ENCODE measurements around the gene C12orf60.

C12orf60 gene

DNA sequence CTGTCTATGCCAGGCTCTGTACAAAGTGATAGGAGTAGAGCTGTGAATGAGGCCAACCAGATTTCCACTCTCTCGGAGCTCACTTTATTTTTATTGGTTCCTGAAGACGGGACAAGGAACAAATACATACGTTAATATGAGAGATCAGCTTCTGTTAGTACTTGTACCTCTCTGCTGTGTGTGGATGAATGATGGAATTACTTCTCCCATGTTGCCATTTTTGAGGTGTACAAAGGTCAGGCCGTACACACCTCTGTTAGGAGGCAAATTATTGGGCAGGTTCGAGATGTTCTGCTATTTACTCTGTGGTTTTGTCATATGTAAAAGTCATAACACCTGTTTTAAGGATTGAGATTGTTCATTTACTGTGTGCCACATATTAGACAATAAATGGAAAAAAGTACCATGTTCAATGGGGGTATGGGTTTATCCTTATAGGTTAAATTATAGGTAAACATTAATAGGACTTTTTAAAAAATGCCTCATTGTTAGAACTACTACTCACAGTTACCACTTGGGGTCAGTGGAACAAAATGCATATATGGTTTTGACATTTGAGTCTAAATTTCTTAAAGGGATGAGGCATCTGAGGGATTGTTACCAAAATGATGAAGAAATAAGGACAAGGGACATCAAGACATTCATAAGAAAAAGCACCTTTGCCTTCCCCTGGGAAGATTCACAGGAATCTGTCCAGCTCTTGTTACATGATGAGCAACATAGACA is 27.1 kb upstream of the C12orf60 start:
- DNase-seq (ENCODE audit: low read depth) = no peak

DNA sequence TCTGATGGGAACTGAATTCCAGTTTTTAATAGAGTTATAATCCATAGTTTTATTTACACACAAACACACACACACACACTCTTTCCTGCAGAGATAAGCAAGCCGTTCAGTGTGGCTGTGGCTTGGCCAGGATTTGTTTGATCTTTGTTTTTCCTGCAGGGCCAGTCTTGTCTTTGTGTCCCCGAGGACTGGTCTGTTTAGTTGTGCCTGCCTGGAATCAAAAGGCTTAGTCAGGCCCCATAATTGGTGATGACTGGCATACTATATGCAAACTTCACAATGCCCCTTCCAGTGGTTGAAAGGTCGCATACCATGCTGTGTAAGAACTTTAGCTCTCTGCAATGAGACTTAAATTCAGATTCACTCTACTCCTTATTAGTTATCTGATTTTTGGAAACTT is 26.2 kb upstream of the C12orf60 start:
- no peak for DNase-seq (ENCODE audit: low read depth)

DNA sequence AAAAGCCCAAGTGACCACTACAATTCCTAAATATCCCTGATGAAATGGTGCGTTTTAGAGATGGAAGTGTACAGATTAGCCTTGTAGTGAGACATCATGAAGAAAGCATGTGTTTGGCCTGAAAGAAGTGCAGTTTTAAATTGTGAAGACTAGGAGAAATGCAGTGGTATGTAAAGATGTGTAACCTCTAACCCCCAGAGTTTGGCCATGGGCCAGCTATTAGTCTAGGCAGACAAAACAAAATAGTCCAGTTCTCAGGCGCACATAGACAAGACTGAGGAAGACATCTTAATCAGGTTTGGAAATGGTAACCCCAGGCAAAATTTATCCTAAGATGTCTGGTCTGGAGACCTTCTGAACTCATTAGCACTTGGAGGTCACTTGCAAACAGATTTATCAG is 23.6 kb upstream of the C12orf60 start:
- no peak for DNase-seq (ENCODE audit: low read depth)

DNA sequence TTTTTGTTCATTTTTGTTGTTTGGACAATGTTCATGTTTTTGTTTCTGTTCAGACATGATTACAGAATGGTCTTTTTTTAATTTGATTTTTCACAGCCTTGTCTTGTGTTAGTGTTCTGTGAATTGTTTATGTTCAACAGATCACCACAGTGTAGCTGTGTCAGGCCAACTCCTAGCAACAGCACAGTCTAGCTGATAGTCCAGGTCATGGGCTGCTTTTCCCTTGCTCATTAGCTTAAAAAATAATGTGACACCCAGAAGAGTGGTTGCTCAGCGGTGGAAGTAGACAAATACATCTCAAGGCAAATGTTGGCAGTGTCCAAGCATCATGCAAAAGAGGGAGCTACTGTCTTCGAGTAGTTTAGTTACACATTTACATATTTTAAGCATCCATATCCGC is 22.6 kb upstream of the C12orf60 start:
- no peak for DNase-seq (ENCODE audit: low read depth)

DNA sequence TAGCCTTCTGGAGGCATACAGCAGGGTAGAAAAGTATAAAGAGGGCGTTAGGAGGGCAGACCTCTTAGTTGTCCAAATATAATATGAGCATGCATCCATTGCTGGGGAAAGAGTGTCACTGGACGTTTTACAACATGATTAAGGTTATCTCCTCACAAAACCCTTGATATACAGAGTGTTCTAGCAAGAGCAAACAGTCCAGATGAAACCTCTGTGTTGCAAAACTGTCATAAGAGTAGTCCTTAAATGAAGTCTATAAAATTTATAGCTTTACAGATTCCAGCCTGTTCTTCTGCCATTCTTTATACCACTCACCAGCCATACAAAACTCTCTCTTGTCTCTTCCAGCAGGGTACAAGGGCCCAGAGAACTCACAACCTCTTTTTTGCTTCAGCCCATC is 21.9 kb upstream of the C12orf60 start:
- DNase-seq (ENCODE audit: low read depth) = no peak

DNA sequence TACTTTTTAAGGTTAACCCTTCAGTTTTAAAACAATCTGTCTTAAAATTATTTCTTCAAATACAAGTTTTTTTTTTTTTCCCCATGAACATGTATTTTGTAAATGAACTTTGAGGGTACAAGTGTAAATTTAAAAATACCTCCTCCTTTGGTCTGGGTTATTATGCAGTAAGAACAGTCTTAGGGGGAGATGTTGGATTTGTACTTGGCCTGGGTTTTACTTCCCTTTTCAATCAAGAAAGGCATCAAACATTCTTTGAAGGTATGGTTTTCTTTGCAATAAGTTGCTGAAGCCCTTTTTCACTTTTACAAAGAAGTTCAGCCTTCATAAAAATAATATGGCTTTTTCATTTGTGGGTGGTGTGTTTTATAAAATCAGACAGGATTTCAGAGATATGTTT is 20.7 kb upstream of the C12orf60 start:
- no peak for DNase-seq (ENCODE audit: low read depth)

DNA sequence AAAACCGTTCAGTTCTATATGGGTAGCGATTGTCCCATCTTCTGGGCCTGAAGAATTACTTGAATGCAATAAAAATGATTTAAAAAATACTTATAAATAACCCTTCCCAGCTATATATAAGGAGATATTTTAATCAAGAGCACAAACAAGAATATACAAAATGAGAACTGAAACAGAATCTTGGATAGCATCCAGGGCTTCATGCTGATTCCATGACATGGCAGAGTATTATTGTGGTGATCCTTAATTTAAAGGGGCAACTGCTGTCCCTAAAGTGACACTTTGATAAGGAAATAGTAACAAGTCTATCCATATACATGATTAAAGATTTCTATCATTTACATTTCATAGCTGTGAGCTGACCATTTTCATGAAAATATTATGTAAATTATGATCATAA is 19.0 kb upstream of the C12orf60 start:
- no peak for DNase-seq (ENCODE audit: low read depth)

DNA sequence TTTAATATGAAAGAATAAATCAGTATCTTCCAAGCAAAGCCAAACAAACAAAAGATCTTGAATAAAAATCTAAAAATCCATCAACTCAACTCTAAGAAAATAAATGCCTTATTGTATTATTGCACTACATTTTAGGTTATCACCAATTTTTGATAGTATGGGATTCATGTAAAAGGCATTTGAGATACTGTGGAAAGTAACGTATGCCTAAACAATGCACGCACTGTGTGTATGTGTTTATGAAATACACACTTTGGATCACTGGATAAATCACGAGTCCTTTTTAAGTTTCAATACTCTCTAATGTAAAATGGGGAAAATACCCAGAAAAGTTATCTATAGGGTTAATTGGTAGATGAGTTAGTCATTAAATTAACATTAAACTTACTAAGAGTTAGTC is 17.9 kb upstream of the C12orf60 start:
- no peak for DNase-seq (ENCODE audit: low read depth)

DNA sequence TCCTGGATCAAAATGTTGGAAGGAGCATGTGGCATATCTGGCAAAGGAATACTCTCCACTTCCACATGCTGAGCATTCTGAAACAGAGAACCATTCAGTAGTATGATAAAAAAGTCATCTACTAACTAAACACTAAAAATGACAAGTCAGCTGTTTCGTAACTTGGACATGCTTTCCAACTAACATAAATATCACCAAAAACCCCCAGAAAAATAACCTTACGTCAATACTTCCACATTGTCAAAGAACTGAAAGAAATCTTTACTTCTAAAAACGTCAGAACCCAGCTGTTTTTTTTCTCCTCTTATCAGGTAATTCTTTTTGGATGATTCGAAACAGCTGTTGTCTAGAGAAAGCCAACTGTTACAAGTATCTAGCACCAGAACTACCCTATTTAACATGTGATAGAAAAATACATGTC is 8.4 kb upstream of the C12orf60 start:
- DNase-seq (ENCODE audit: low read depth) = no peak

DNA sequence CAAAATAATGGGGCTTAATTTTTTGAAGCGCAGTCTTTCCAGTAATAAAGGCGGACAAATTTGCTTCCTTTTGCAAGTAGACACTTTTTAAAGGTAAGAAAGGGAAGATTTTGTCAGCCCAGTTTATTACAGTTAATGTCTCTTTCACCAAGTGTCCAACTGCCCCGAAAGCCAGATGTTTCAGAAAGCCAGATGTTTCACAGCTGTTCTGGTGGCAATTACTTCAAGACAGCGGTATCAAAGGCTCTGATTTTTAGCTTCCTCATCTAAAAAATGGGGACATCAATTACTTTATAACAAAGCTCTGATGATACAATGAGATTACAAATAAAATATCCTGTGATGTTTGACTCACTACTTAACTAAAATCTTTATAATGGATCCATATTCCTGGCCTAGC is 1.2 kb upstream of the C12orf60 start:
- DNase-seq (ENCODE audit: low read depth) = no peak

DNA sequence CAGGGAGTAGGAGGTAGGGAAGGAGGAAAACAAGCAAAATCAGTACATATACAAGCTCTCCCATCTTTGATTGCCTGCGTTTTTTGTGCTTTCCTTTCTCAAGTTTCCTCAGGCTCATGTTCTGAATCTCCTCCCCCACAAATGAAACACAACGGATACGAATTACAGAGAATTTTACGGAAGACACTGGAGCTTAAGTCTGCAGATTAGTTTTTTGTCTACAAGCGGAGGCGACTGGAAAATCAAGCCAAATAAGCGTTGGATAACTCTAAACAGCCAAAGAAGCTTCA is 804 bp upstream of the C12orf60 start:
- DNase-seq (ENCODE audit: low read depth) = no peak

DNA sequence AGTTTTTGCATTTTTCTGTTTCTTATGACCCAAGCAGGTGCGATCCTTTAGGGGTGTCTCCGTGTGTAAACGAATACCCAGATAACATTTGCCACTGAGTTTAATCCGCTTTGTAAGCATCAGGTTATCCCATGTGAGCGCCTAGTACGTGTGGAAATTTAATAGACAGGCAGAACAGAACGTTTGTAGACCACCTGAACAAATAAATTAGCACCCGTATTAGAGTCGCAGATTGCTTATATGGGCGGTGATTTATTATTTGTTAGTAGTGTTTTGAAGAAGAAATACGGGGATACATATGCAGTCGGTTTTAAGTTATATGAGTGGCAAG is 325 bp downstream of the C12orf60 start:
- DNase-seq (ENCODE audit: low read depth) = no peak

DNA sequence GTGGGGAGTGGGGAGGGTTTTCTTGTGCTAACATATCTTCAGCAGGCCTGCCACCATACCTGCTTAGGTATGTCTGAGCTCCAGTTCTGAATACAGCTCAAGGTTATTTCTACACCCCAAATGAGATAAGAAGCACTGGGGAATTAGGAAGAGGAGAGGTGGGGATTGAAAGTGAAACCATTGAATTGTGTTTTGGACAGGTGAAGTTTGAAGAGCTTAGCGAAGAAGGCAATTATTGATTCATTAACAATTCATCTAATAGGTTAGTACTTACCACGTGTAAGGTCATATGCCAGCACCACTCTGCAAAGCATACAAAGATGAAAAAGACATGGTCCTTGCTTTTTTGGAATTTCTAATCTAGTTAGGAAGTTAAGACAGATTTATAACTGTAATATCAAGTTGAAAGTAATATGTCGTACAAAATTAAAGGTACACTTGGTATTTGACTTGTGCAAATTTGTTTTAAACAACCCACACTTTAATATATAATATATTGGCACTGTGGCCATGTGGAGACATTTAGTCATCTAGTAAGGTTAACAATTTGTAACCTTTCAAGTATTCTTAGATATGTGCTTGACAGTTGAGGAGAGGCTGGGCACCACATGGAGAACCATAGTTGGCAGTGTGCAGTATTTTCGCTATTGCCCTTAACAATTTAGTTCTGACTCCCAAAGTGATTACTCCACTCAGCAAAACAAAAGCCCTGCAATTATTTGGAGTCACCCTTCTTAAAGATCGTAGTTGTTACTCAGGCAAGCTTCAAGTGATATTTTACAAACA is 6.9 kb downstream of the C12orf60 start:
- DNase-seq (ENCODE audit: low read depth) = no peak

DNA sequence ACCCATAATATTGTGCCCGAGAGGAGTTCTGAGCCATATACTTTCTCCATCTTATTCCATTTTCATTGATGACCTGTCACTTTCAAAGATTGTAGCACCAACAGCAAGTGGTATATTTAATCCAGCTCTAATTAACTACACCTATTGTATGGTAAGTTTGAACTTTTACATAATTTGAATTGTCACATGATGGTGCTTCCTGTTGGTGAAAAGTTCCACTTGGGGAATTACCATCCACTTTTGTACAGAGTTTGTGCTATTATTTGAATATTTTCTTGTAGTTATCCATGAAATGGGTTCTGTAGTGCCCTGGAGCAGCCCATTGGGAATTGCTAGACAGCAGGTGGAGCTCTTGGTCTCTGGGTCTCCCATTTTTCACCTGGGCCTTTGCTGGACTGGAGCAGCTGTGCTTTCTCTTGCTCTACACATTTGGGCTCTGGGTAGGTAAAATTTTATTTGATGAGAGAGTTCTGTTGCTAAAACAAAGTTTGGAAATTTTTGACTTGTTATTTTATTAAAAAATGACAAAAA is 7.5 kb downstream of the C12orf60 start:
- no peak for DNase-seq (ENCODE audit: low read depth)

DNA sequence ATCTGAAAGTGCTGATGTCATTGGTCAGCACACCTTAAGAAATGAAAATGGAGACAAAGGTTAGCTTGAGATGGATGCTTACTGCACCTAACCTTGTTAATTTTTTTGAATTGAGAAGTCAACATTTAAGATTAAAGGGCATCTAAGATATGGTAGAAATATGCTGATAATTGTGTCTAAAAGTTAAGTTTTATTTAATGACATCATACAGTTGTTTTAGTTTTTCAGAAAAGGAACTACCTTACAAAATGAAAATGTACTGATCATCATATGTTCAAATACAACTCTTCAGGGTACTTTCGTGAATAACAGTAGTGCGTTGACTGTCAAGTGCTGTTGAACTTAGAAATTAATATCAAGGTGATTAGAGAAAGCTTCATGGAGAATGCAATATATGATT is 8.0 kb downstream of the C12orf60 start:
- no peak for DNase-seq (ENCODE audit: low read depth)

DNA sequence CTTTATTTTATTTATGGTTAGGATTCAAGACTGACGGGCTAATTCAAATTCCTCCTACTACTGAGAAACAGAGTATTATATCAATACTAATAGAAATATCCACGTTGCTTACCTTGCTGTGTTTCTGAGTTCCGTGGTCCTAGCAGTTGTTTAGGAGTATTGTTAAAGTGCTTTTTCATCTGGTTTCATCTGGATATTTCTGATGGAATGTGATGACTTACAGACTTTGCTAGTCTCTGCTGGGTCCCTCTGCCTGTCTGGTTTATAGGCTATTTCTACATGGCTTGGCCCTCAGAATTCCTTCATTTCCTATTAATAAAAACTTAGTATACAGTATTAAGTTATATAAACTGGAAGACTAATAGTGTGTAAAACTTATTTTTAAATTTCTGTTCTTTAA is 10.5 kb downstream of the C12orf60 start, which contains the start of gene SMCO3:
TSS of gene SMCO3 (minus strand) at position 169 of the 400 bp plus-strand sequence. CDS start 7,502 bp downstream, outside the sequence.
- no peak for DNase-seq (ENCODE audit: low read depth)

DNA sequence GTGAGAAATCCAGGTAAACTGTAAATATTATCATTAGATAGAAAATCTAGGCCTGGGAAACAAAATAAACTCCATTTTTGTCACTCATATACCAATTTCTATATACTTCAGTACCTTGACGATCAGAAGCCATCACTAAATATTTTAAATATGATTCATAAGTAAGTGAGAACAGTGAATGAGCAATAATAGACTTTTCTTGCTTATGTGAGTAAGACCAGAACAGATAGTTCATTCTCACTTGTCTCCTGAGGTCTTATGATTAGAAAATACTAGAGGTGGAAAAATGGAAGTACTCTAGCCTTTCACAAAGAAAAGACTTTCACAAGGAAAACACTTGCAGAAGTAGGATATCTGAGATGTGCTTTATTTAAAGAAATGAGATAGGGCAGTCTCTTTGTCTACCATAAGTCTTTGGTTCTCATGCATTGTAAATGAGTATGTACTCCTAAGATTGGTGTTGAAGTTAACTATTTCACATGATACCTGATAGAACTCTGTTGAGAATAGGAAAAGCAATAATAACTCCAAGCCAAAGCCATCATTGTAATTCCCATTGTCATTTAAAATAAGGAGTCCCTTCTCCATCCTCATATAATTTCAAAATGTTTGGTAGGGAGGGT is 20.7 kb downstream of the C12orf60 start:
- no peak for DNase-seq (ENCODE audit: low read depth)

DNA sequence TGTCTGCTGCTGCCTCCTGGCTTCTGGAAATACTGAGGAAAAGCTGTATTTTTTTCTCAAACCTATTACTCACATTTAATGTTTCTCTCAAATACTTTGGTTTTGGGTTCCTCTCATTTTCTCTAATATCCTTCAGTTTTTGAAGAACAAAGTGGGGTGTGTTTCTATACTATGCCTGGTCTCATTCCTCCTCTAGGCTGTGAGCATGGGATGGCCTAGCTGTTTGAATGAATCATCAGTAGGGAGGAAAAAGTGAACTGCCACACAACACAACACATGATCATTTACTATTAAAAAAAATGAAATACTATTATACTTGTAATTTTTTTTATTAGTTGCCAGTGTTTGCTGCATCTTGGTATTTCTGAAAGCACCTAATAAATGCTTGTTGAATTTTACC is 21.8 kb downstream of the C12orf60 start:
- DNase-seq (ENCODE audit: low read depth) = no peak

DNA sequence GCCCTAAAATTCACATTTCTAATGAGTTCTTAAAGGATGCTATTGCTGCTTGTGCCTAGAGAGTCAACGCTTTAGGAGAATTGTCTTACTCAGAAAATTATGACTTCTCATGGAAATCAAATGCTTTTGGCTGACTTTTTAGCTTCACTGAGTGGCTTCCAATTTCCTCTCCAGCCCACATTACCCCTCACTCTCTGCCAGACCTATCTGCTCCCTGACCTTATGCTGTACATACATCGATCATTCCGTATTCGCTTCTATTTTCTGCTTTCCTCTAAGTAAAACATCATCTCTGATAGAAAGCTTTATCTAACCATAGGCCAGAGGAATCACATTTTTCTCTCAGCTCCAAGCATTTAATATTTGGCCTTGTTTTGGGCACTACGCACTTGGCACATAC is 23.0 kb downstream of the C12orf60 start:
- no peak for DNase-seq (ENCODE audit: low read depth)

DNA sequence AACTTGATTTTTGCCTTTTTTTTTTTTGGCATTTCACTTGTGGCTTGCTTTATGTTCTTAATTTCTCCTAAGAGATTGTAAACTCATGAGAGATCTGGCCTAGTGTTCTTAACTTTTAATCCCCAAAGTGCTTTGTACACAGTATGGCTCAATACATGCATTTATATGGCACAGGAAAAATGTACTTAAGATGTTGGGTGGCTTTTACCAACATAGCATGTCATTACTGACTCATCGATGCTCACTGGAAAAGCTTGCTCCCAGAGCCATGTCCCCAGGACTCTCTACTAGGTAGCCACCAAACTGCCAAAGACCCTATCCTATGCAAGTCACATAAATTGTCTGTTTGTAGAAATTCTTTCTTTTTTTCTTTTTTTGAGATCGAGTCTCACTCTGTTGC is 23.6 kb downstream of the C12orf60 start:
- no peak for DNase-seq (ENCODE audit: low read depth)

DNA sequence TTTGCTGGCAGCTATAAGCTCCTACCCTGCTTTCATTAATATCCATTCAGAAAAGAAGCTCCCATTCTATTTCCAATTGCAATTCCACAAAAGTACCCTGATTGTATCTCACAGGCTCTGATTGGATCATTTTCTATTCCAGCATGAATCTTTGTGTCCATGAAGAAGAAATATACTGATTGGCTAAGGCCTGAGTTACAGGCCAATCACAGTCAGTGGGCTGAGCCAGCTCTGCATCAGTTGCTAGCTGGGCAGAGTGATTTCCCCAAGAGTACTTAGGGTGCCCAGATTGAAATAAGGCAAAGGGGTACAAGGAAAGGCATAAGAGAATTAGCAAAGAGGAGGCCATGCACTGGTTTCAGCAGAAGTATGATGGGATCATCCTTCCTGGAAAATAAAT is 25.4 kb downstream of the C12orf60 start:
- DNase-seq (ENCODE audit: low read depth) = no peak

DNA sequence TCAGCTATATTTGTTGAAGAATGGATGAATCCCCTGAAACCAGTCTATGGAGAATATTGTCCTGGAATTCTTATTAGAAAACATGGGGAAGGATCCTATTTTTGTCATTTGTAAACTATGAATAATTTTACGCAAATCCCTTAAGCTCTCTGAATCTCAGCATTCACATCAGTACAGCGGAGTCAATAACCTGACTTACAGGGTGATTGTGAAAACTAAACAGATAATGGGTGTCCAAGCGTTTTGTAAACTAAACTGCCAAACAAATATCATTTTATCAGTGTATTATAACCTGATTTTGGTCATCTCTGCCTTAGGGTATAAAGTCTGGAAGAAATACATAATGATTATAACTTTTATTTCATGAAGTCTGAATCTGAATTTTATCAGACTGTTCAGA is 29.9 kb downstream of the C12orf60 start:
- DNase-seq (ENCODE audit: low read depth) = no peak

DNA sequence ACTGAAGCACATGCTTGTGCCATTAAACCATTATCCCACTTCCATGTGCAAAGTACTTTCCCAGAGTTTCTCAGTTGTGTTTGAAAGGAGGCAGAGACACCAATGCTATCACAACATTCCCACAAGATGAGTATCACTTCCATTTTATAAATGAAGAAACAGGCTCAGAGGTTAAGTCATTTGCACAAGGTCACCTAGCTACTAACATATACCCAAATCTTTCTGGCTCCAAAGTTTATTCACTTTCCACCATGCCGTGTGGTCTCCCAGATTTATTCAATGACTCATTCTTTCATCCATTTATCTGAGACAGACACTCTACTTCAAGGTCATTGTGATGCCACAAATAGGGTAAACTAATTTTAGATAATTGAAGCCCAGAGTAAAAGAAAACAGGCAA is 30.5 kb downstream of the C12orf60 start:
- no peak for DNase-seq (ENCODE audit: low read depth)

All from activated gamma-delta T cell treated with anti-CD3 and anti-CD28 coated beads, Interleukin-2, amount 50 U/mL, for 16 hours (primary cell).